IMR-90 (cell line): ENCODE measurements around the gene FAM234B. TPM values are rescaled to one million over a fixed set of nuclear protein-coding genes. Genes with fewer than 3 reads are reported as not detected.

Source experiments
- ATAC-seq: fragments of 200-7000 bp; cut with Tn5 transposase; 2 replicates; pipeline ENCODE4 v1.9.1; 2020; ENCODE audit warnings: low read depth, mild to moderate bottlenecking, moderate library complexity
- BruUV-seq: library from RNA; stranded (reverse); fragments of 400-500 nt; replicated peaks from 2 replicates; lab custom pipeline; 2021; lab: Mats Ljungman, UMichigan
- CTCF ChIA-PET: fragments of 300-600 bp; formaldehyde crosslinking; extraction: SDS; loops from one replicate; lab custom pipeline; 2021; ENCODE audit warnings: antibody characterized with exemption; lab: Yijun Ruan, JAX
- POLR2A ChIA-PET: fragments of 300-600 bp; sonication (Branson Sonifier 250); formaldehyde crosslinking; loops from one replicate; lab custom pipeline; 2022; ENCODE audit warnings: antibody characterized with exemption; ENCODE audit not compliant: unreplicated experiment; lab: Charles Lee
- DNase-seq: peaks from one replicate; pipeline ENCODE4 v3.0.0; 2013
- H2AFZ ChIP-seq: replicated peaks from 2 replicates; pipeline ENCODE3; 2013; ENCODE audit warnings: low read length, mild to moderate bottlenecking; ENCODE audit not compliant: poor library complexity
- H2AK5ac ChIP-seq: 2 replicates; pipeline ENCODE4 v1.6.1; 2013; ENCODE audit warnings: low read depth, low read length, inconsistent platforms
- H2AK9ac ChIP-seq: replicated peaks from 2 replicates; pipeline ENCODE3; 2013; ENCODE audit warnings: mild to moderate bottlenecking, low read depth, low read length, moderate library complexity; ENCODE audit not compliant: poor library complexity
- H2BK120ac ChIP-seq: 2 replicates; pipeline ENCODE4 v1.6.1; 2013; ENCODE audit warnings: low read depth, low read length, inconsistent platforms
- H2BK15ac ChIP-seq: 3 replicates; pipeline ENCODE4 v1.6.1; 2013; ENCODE audit warnings: low read depth, low read length, inconsistent platforms
- H2BK20ac ChIP-seq: 2 replicates; pipeline ENCODE4 v1.6.1; 2013; ENCODE audit warnings: low read depth, mild to moderate bottlenecking, inconsistent platforms, low read length, moderate library complexity
- H2BK5ac ChIP-seq: 2 replicates; pipeline ENCODE4 v1.6.1; 2013; ENCODE audit warnings: mild to moderate bottlenecking, low read depth, low read length, inconsistent platforms; ENCODE audit not compliant: poor library complexity, severe bottlenecking
- H3K14ac ChIP-seq: replicated peaks from 2 replicates; pipeline ENCODE4 v1.6.1; 2013; ENCODE audit warnings: low read depth, low read length, inconsistent platforms
- H3K18ac ChIP-seq: 2 replicates; pipeline ENCODE4 v1.6.1; 2013; ENCODE audit warnings: low read depth, low read length, control low read depth
- H3K23ac ChIP-seq: 2 replicates; pipeline ENCODE4 v1.6.1; 2013; ENCODE audit warnings: low read depth, low read length, inconsistent platforms
- H3K27ac ChIP-seq: 2 replicates; pipeline ENCODE4 v1.5.1; 2013; ENCODE audit warnings: mild to moderate bottlenecking, control low read depth, low read length; ENCODE audit not compliant: insufficient read depth
- H3K27me3 ChIP-seq: 2 replicates; pipeline ENCODE4 v1.6.1; 2013; ENCODE audit warnings: low read length; ENCODE audit not compliant: control insufficient read depth, insufficient read depth
- H3K36me3 ChIP-seq: 2 replicates; pipeline ENCODE4 v1.6.1; 2013; ENCODE audit warnings: low read length, mixed read lengths; ENCODE audit not compliant: control insufficient read depth, insufficient read depth
- H3K4ac ChIP-seq: 2 replicates; pipeline ENCODE4 v1.6.1; 2013; ENCODE audit warnings: low read depth, low read length, inconsistent platforms
- H3K4me1 ChIP-seq: 2 replicates; pipeline ENCODE4 v1.6.1; 2013; ENCODE audit warnings: low read length, mixed read lengths; ENCODE audit not compliant: control insufficient read depth, insufficient read depth
- H3K4me2 ChIP-seq: 2 replicates; pipeline ENCODE4 v1.6.1; 2013; ENCODE audit warnings: low read depth, mild to moderate bottlenecking, control low read depth, low read length, moderate library complexity
- H3K4me3 ChIP-seq: 2 replicates; pipeline ENCODE4 v1.5.1; 2013; ENCODE audit warnings: low read depth, mild to moderate bottlenecking, control low read depth, low read length, moderate library complexity; ENCODE audit not compliant: insufficient read depth
- H3K56ac ChIP-seq: 2 replicates; pipeline ENCODE4 v1.6.1; 2013; ENCODE audit warnings: low read length, inconsistent platforms; ENCODE audit not compliant: insufficient read depth; ENCODE audit errors: extremely low read depth
- H3K79me1 ChIP-seq, 2 experiments: 2 replicates each; pipeline ENCODE4 v1.6.1; 2013; ENCODE audit warnings: low read length in 2 of 2, inconsistent platforms in 1 of 2, low read depth in 1 of 2
- H3K9ac ChIP-seq: 2 replicates; pipeline ENCODE4 v1.6.1; 2013; ENCODE audit warnings: low read depth, low read length, control low read depth
- H3K9me1 ChIP-seq: 2 replicates; pipeline ENCODE4 v1.6.1; 2013; ENCODE audit warnings: low read length, inconsistent platforms; ENCODE audit not compliant: insufficient read depth
- H3K9me3 ChIP-seq: 2 replicates; pipeline ENCODE4 v1.6.1; 2013; ENCODE audit warnings: low read length; ENCODE audit not compliant: control insufficient read depth, insufficient read depth
- H4K20me1 ChIP-seq: 2 replicates; pipeline ENCODE4 v1.6.1; 2013; ENCODE audit warnings: low read length, inconsistent platforms; ENCODE audit not compliant: insufficient read depth
- H4K5ac ChIP-seq: 2 replicates; pipeline ENCODE4 v1.6.1; 2013; ENCODE audit warnings: mild to moderate bottlenecking, low read depth, low read length, control low read depth
- H4K8ac ChIP-seq, 2 experiments: 2 replicates each; pipeline ENCODE4 v1.6.1; 2013; ENCODE audit warnings: low read depth in 2 of 2, low read length in 2 of 2, control low read depth in 1 of 2, inconsistent platforms in 1 of 2
- H4K91ac ChIP-seq: 2 replicates; pipeline ENCODE4 v1.6.1; 2013; ENCODE audit warnings: low read depth, low read length, inconsistent platforms; ENCODE audit not compliant: insufficient read depth
- BHLHE40 ChIP-seq: fragments of 150-350 bp; IDR thresholded peaks from 2 replicates; pipeline ENCODE4 v1.6.1; 2016; ENCODE audit warnings: mild to moderate bottlenecking, low read depth, low read length
- MXI1 ChIP-seq: IDR thresholded peaks from 2 replicates; pipeline ENCODE4 v1.6.1; 2012; ENCODE audit warnings: low read depth, mild to moderate bottlenecking, low read length, moderate library complexity, borderline replicate concordance
- RFX5 ChIP-seq: IDR thresholded peaks from 2 replicates; pipeline ENCODE4 v1.8.0; 2012; ENCODE audit warnings: low read depth, mild to moderate bottlenecking, low read length, moderate library complexity
- WGBS, 2 experiments: methylation state at CpG; one replicate each; pipeline versions ENCODE4 v1.1.5 to v1.1.7; 2013; ENCODE audit warnings: missing lambda C conversion rate in 2 of 2; ENCODE audit not compliant: insufficient read length in 1 of 2; ENCODE audit errors: extremely low coverage in 2 of 2; 5-methylcytosine and 5-hydroxymethylcytosine counted together
- dilution Hi-C: fragments of 300-500 bp; cut with HindIII; formaldehyde crosslinking; loops from one replicate; pipeline ENCODE4 v1.14.3; 2018; ENCODE audit warnings: low sequenced_read_pairs; ENCODE audit not compliant: unreplicated experiment
- in situ Hi-C: fragments of 300-500 bp; cut with MboI; formaldehyde crosslinking; loops from 3 replicates; pipeline ENCODE4 v1.14.3; 2019; ENCODE audit warnings: low sequenced_read_pairs, inconsistent platforms, mixed read lengths
- intact Hi-C: fragments of 100-400 bp; cut with micrococcal nuclease; formaldehyde crosslinking; loops from 2 replicates; pipeline ENCODE4 v1.10.0; 2022
- polyA plus RNA-seq, 3 experiments: library from polyadenylated mRNA; depleted of rRNA; stranded (reverse); fragments of >200 nt; gene quantifications; 2 replicates each; pipeline ENCODE4 v1.2.3, GENCODE V29; 2012; ENCODE audit warnings: low replicate concordance in 1 of 3
- total RNA-seq: library from RNA; depleted of rRNA; stranded (reverse); fragments of >200 nt; gene quantifications from 2 replicates; pipeline ENCODE4 v1.2.3, GENCODE V29; 2012
- TF ChIP-seq, protein P1 (sequence below): fragments of 150-350 bp; IDR thresholded peaks from 2 replicates; pipeline ENCODE4 v1.6.1; 2016; ENCODE audit warnings: low read depth, mild to moderate bottlenecking, low read length, moderate library complexity, borderline replicate concordance

FAM234B gene
- total and polyA plus RNA-seq, 2 of the 4 experiments (the other 2 are of a cell fraction), result 3.6 to 8.6 TPM

DNA sequence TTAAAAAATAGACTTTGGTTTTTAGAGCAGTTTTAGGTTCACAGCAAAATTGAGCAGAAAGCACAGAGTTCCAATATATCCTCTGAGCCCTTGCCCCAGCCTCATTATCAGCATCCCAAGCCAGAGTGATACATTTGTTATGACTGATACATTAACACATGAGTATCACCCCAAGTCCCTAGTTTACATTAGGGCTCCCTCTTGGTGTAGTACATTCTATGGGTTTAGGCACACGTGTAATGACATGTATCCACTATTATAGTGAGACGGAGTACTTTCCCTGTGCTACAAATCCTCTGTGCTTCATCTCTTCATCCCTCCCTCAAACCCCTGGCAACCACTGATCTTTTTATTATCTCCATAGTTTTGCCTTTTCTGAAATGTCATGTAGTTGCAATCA lies 81.8 kb downstream of the FAM234B start:
- no TSS peak for BruUV-seq
- H3K14ac ChIP-seq, result no peak overlapping the region
- no peaks in the 10 kb centered on the region for H4K20me1 ChIP-seq
- H3K4me1 ChIP-seq, result peaks cover 10% of the 10 kb centered on the region
- no peaks in the 10 kb centered on the region for H3K27me3 ChIP-seq
- ChIA-PET POLR2A (no interaction called here), CTCF (no interaction called here)
- H2BK20ac ChIP-seq, result no peak overlapping the region
- no peak overlapping the region for H2BK120ac ChIP-seq
- H3K4me2 ChIP-seq, result no peak overlapping the region
- no peak overlapping the region for H2BK5ac ChIP-seq
- no peak overlapping the region for H2AK5ac ChIP-seq
- H4K5ac ChIP-seq, result no peak overlapping the region
- H3K23ac ChIP-seq, result no peak overlapping the region
- intact Hi-C loops, result no loop called here
- 100% methylated on average over 1 of the region's 2 CpGs; no CpG with 5 or more reads in 1 of the 2 experiments for WGBS, 2 experiments
- no peak overlapping the region for H3K18ac ChIP-seq
- no peaks in the 10 kb centered on the region for H3K79me1 ChIP-seq
- DNase-seq (no peak), ATAC-seq (no peak)
- no peaks in the 10 kb centered on the region for H3K36me3 ChIP-seq
- no peak overlapping the region for H2AFZ ChIP-seq
- no peak overlapping the region for H4K91ac ChIP-seq
- TF ChIP-seq MXI1, result no peak
- no peak for TF ChIP-seq RFX5
- no peak for TF ChIP-seq BHLHE40
- TF ChIP-seq, protein P1, sequence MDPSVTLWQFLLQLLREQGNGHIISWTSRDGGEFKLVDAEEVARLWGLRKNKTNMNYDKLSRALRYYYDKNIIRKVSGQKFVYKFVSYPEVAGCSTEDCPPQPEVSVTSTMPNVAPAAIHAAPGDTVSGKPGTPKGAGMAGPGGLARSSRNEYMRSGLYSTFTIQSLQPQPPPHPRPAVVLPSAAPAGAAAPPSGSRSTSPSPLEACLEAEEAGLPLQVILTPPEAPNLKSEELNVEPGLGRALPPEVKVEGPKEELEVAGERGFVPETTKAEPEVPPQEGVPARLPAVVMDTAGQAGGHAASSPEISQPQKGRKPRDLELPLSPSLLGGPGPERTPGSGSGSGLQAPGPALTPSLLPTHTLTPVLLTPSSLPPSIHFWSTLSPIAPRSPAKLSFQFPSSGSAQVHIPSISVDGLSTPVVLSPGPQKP, result no peak
- H3K56ac ChIP-seq, result no peak overlapping the region
- H4K8ac ChIP-seq, result no peak overlapping the region
- dilution Hi-C loops, result no loop called here
- H2BK15ac ChIP-seq, result no peak overlapping the region
- H2AK9ac ChIP-seq, result no peak overlapping the region
- H3K27ac ChIP-seq, result no peak overlapping the region
- H3K9me3 ChIP-seq, result no peaks in the 10 kb centered on the region
- in situ Hi-C loops, result no loop called here
- H3K9me1 ChIP-seq, result peaks cover 11% of the 10 kb centered on the region
- H3K9ac ChIP-seq, result no peak overlapping the region
- no peak overlapping the region for H3K4me3 ChIP-seq
- no peak overlapping the region for H3K4ac ChIP-seq
